Esophagus muscularis mucosa (tissue), 3 donors: Measurements from ENCODE around the gene ARHGAP8.

ENCODE experiments used
- POLR2A ChIP-seq: fragments of 450-650 bp; IDR thresholded peaks from one replicate; pipeline ENCODE4 v1.6.1; 2017; ENCODE audit warnings: antibody characterized with exemption, moderate library complexity, mild to moderate bottlenecking, low read depth
- TF ChIP-seq, protein P1 (sequence below), 3 experiments: fragments of 200-600 bp in 2 of 3; fragments of 450-650 bp in 1 of 3; sonication (generic) in 2 of 3; IDR thresholded peaks; one replicate each; pipeline ENCODE4 v1.5.1; 2017 to 2019; ENCODE audit warnings: antibody characterized with exemption in 3 of 3, mild to moderate bottlenecking in 2 of 3, moderate library complexity in 1 of 3

DNA sequence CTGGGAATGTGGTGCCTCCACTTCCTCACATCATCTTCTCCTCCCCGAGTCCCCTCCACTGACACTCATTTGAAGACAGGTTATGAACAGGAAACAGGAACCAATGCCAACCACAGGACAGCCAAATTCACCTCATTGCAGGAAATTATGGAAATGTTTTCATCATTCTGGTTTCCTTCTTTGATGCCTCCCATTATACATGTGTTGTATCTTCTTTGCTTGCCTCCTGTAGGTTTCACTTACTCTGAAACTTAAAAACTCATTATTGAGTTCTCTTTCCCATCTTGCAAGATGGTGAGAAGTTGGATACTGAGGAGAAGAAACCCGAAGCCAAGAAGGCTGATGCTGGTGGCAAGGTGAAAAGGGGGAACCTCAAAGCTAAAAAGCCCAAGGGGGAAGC, 148.9 kb downstream of the ARHGAP8 start:
- TF ChIP-seq, protein P1, sequence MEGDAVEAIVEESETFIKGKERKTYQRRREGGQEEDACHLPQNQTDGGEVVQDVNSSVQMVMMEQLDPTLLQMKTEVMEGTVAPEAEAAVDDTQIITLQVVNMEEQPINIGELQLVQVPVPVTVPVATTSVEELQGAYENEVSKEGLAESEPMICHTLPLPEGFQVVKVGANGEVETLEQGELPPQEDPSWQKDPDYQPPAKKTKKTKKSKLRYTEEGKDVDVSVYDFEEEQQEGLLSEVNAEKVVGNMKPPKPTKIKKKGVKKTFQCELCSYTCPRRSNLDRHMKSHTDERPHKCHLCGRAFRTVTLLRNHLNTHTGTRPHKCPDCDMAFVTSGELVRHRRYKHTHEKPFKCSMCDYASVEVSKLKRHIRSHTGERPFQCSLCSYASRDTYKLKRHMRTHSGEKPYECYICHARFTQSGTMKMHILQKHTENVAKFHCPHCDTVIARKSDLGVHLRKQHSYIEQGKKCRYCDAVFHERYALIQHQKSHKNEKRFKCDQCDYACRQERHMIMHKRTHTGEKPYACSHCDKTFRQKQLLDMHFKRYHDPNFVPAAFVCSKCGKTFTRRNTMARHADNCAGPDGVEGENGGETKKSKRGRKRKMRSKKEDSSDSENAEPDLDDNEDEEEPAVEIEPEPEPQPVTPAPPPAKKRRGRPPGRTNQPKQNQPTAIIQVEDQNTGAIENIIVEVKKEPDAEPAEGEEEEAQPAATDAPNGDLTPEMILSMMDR (IDR thresholded peaks at IDR 0.05), result no peak
- no peak for TF ChIP-seq POLR2A
